GM12878 (cell line): ENCODE data around the gene FAM53B. TPM values are rescaled to one million over a fixed set of nuclear protein-coding genes. Genes with fewer than 3 reads are reported as not detected.

Source experiments
- ATAC-seq: fragments of 200-7000 bp; cut with Tn5 transposase; 3 replicates; pipeline ENCODE4 v1.9.1; 2020; ENCODE audit warnings: mild to moderate bottlenecking, moderate library complexity
- BruUV-seq: library from RNA; stranded (reverse); fragments of 400-500 nt; replicated peaks from 2 replicates; lab custom pipeline; 2021; lab: Mats Ljungman, UMichigan
- CTCF ChIA-PET: fragments of 300-600 bp; sonication (Branson Sonifier 250); formaldehyde crosslinking; extraction: SDS; loops from one replicate; lab custom pipeline; 2021; ENCODE audit warnings: inconsistent platforms; lab: Yijun Ruan, JAX
- POLR2A ChIA-PET: fragments of 350-600 bp; formaldehyde crosslinking; extraction: SDS; loops from one replicate; lab custom pipeline; 2021; ENCODE audit warnings: inconsistent platforms; lab: Charles Lee
- RAD21 ChIA-PET: fragments of 300-600 bp; sonication (Branson Sonifier 250); formaldehyde crosslinking; loops from one replicate; lab custom pipeline; 2023; ENCODE audit warnings: antibody characterized with exemption; ENCODE audit not compliant: unreplicated experiment; lab: Charles Lee
- SMC1A ChIA-PET: fragments of 300-600 bp; sonication (Branson Sonifier 250); formaldehyde crosslinking; loops from one replicate; lab custom pipeline; 2023; ENCODE audit not compliant: unreplicated experiment, uncharacterized antibody; lab: Charles Lee
- DNase-seq: peaks from one replicate; pipeline ENCODE4 v3.0.0-alpha.2; 2011; ENCODE audit warnings: low read depth, low spot score
- FAIRE-seq: peaks from 3 replicates; lab custom pipeline; 2011; peaks lifted over from hg19 to GRCh38; lab: Jason Lieb, UNC
- H2AFZ ChIP-seq: 2 replicates; pipeline ENCODE4 v1.6.0; 2011; ENCODE audit warnings: low read depth, low read length, control low read depth; ENCODE audit not compliant: control insufficient read depth
- H3K27ac ChIP-seq: 2 replicates; pipeline ENCODE4 v1.5.1; 2011; ENCODE audit warnings: control low read depth; ENCODE audit not compliant: control insufficient read depth, insufficient read depth
- H3K27me3 ChIP-seq, 2 experiments: replicated peaks in 1 of 2; 2 replicates each; pipeline versions ENCODE4 v1.6.0 to v1.6.1; 2011; ENCODE audit warnings: low read length in 1 of 2; ENCODE audit not compliant: control insufficient read depth in 2 of 2, insufficient read depth in 2 of 2
- H3K36me3 ChIP-seq, 2 experiments: 2 replicates each; pipeline ENCODE4 v1.5.1; 2011; ENCODE audit warnings: low read length in 1 of 2; ENCODE audit not compliant: control insufficient read depth in 2 of 2, insufficient read depth in 2 of 2
- H3K4me1 ChIP-seq: 2 replicates; pipeline ENCODE4 v1.6.1; 2011; ENCODE audit warnings: mild to moderate bottlenecking, low read length, moderate library complexity, mixed read lengths; ENCODE audit not compliant: control insufficient read depth, insufficient read depth
- H3K4me2 ChIP-seq: 2 replicates; pipeline ENCODE4 v1.6.0; 2011; ENCODE audit warnings: control low read depth; ENCODE audit not compliant: control insufficient read depth, insufficient read depth
- H3K4me3 ChIP-seq: fragments of 200-600 bp; sonication (generic); 2 replicates; pipeline ENCODE4 v1.5.1; 2016
- H3K79me2 ChIP-seq: 2 replicates; pipeline ENCODE4 v1.6.0; 2011; ENCODE audit warnings: low read length; ENCODE audit not compliant: control insufficient read depth, insufficient read depth
- H3K9ac ChIP-seq: 2 replicates; pipeline ENCODE4 v1.8.0; 2011; ENCODE audit warnings: low read length, control low read depth, mixed read lengths; ENCODE audit not compliant: control insufficient read depth, insufficient read depth
- H3K9me3 ChIP-seq: replicated peaks from 3 replicates; pipeline ENCODE4 v1.5.1; 2011; ENCODE audit warnings: mild to moderate bottlenecking, low read length; ENCODE audit not compliant: control insufficient read depth, insufficient read depth
- H4K20me1 ChIP-seq: 2 replicates; pipeline ENCODE4 v1.6.0; 2011; ENCODE audit not compliant: control insufficient read depth, insufficient read depth
- RCOR1 ChIP-seq: conservative IDR thresholded peaks from 2 replicates; pipeline ENCODE4 v1.6.1; 2012; ENCODE audit warnings: low read depth, low read length, improper control_type of control experiment
- SPI1 ChIP-seq: IDR thresholded peaks from 2 replicates; pipeline ENCODE4 v1.6.1; 2011; ENCODE audit warnings: low read depth, mild to moderate bottlenecking, low read length, moderate library complexity, borderline replicate concordance; ENCODE audit not compliant: insufficient read depth
- WGBS: methylation state at CpG from one replicate; pipeline ENCODE4 v1.1.6; 2016; ENCODE audit warnings: low lambda C conversion rate; ENCODE audit not compliant: insufficient replicate concordance, insufficient coverage; ENCODE audit errors: missing lambda C conversion rate; 5-methylcytosine and 5-hydroxymethylcytosine counted together
- in situ Hi-C: fragments of 300-500 bp; cut with MboI; formaldehyde crosslinking; loops from 9 replicates; pipeline ENCODE4 v1.14.3; 2018; ENCODE audit warnings: mixed read lengths
- intact Hi-C: fragments of 100-400 bp; cut with micrococcal nuclease; formaldehyde crosslinking; loops from one replicate; pipeline ENCODE4 v1.14.2; 2022; ENCODE audit not compliant: unreplicated experiment
- polyA plus RNA-seq, 11 experiments: library from polyadenylated mRNA; depleted of rRNA in 4 of 11; unstranded in 6 of 11; stranded (reverse) in 5 of 11; fragments of >200 nt; fragmentation: Nextera tagmentation in 4 of 11; fragmentation: Illumina TruSeq in 1 of 11; extraction: Ambion mirVana in 4 of 11; extraction: Trizol in 1 of 11; gene quantifications; 1 replicate in 1 of 11; 2 replicates in 10 of 11; pipeline versions ENCODE4 v1.2.1 to v1.2.3, GENCODE V29; 2011 to 2016; ENCODE audit warnings: inconsistent platforms in 2 of 11, missing spikeins in 2 of 11, low read depth in 1 of 11
- small RNA-seq: library from RNA; depleted of rRNA; stranded (forward); fragments of <200 nt; gene quantifications from one replicate; pipeline ENCODE3, GENCODE V24; 2014
- total RNA-seq, 4 experiments: library from RNA; depleted of rRNA in 3 of 4; stranded (reverse); fragments of >200 nt in 3 of 4; fragmentation: Illumina TruSeq in 1 of 4; extraction: Trizol in 1 of 4; gene quantifications; 2 replicates each; pipeline versions ENCODE4 v1.2.1 to v1.2.3, GENCODE V29; 2013 to 2021

The FAM53B gene
- total and polyA plus RNA-seq, 10 of the 15 experiments (the other 5 are each of a cell fraction or from before 2014, with no cell fraction given): 0.05 to 26.3 (median 8.1) TPM

GRCh38 chr10:124569623-124570470 lies 174.3 kb downstream of the FAM53B start:
- FAIRE-seq (no peak), DNase-seq (no peak), ATAC-seq (peak; percentile 59)
- 27% methylated on average over 11 of the region's 11 CpGs for WGBS
- no TSS peak for BruUV-seq
- Histone ChIP-seq H2AFZ (no peak overlapping the region), H3K27ac (no peak overlapping the region), H4K20me1 (no peaks in the 10 kb centered on the region), H3K4me1 (no peaks in the 10 kb centered on the region), H3K4me2 (no peak overlapping the region), H3K9ac (no peak overlapping the region), H3K27me3 (no peaks in the 10 kb centered on the region; a peak in 1 of 4 replicates), H3K36me3 (no peaks in the 10 kb centered on the region), H3K9me3 (no peaks in the 10 kb centered on the region), H3K4me3 (no peak overlapping the region), H3K79me2 (no peaks in the 10 kb centered on the region)
- in situ Hi-C loops: no loop called here
- ChIA-PET RAD21 (no interaction called here), POLR2A (no interaction called here), CTCF (no interaction called here), SMC1A (interaction anchor here (0.6 kb wide), 1 partner anchor 101 kb away, joined by 3 read pairs; no protein-coding TSS in a partner anchor)
- TF ChIP-seq RCOR1: no peak
- peak; percentile 86 for TF ChIP-seq SPI1
- intact Hi-C loops: no loop called here

Small RNAs within 50 kb of the gene (small RNA-seq; reads per million reads assigned to genes)
- gene RF00019: not detected

Other genes starting within 250 kb of the FAM53B start
- 22.2 and 25.1 TPM in 2 replicates for gene EEF1AKMT2, start 47.5 kb upstream of the FAM53B start, total RNA-seq (2014; rRNA removed)
- 23.8 and 26.2 TPM in 2 replicates for gene EEF1AKMT2, start 47.5 kb upstream of the FAM53B start, total RNA-seq (2014; rRNA removed; fragmentation: Illumina TruSeq; extraction: Trizol)
- 18.2 and 21.8 TPM in 2 replicates for gene EEF1AKMT2, start 47.5 kb upstream of the FAM53B start, total RNA-seq (2021)
- gene EEF1AKMT2, start 47.5 kb upstream of the FAM53B start, polyA plus RNA-seq (2011; rRNA removed): 24.9 and 43.1 TPM in 2 replicates
- gene EEF1AKMT2, start 47.5 kb upstream of the FAM53B start, polyA plus RNA-seq (2014; fragmentation: Illumina TruSeq; extraction: Trizol): 22.4 and 27.1 TPM in 2 replicates
- gene EEF1AKMT2, start 47.5 kb upstream of the FAM53B start, polyA plus RNA-seq (2014; fragmentation: Nextera tagmentation; extraction: Ambion mirVana): 10 to 100 TPM in 1 of 2 experiments, 1 to 10 TPM in 1; 9.1 to 12.9 TPM
- gene EEF1AKMT2, start 47.5 kb upstream of the FAM53B start, polyA plus RNA-seq (2014; rRNA removed): 18.1 and 22.1 TPM in 2 replicates
- gene EEF1AKMT2, start 47.5 kb upstream of the FAM53B start, polyA plus RNA-seq (2016; fragmentation: Nextera tagmentation; extraction: Ambion mirVana): 10 to 100 TPM; 26.2 to 29.3 TPM
- gene ABRAXAS2, start 57.4 kb upstream of the FAM53B start, total RNA-seq (2014; rRNA removed): 13.3 and 13.5 TPM in 2 replicates
- gene ABRAXAS2, start 57.4 kb upstream of the FAM53B start, total RNA-seq (2014; rRNA removed; fragmentation: Illumina TruSeq; extraction: Trizol): 18.9 and 19.7 TPM in 2 replicates
- 12.9 and 13.7 TPM in 2 replicates for gene ABRAXAS2, start 57.4 kb upstream of the FAM53B start, total RNA-seq (2021)
- 14.6 and 20.6 TPM in 2 replicates for gene ABRAXAS2, start 57.4 kb upstream of the FAM53B start, polyA plus RNA-seq (2011; rRNA removed)
- 20.2 and 24.9 TPM in 2 replicates for gene ABRAXAS2, start 57.4 kb upstream of the FAM53B start, polyA plus RNA-seq (2014; fragmentation: Illumina TruSeq; extraction: Trizol)
- gene ABRAXAS2, start 57.4 kb upstream of the FAM53B start, polyA plus RNA-seq (2014; fragmentation: Nextera tagmentation; extraction: Ambion mirVana): 1 to 10 TPM; 9.0 to 9.9 TPM
- gene ABRAXAS2, start 57.4 kb upstream of the FAM53B start, polyA plus RNA-seq (2014; rRNA removed): 9.6 and 11.7 TPM in 2 replicates
- 10 to 100 TPM; 15.9 to 16.4 TPM for gene ABRAXAS2, start 57.4 kb upstream of the FAM53B start, polyA plus RNA-seq (2016; fragmentation: Nextera tagmentation; extraction: Ambion mirVana)
- 8.2 and 9.4 TPM in 2 replicates for gene ZRANB1, start 197.7 kb upstream of the FAM53B start, total RNA-seq (2014; rRNA removed)
- gene ZRANB1, start 197.7 kb upstream of the FAM53B start, total RNA-seq (2014; rRNA removed; fragmentation: Illumina TruSeq; extraction: Trizol): 11.8 and 11.9 TPM in 2 replicates
- 8.2 and 8.4 TPM in 2 replicates for gene ZRANB1, start 197.7 kb upstream of the FAM53B start, total RNA-seq (2021)
- 8.9 and 10.7 TPM in 2 replicates for gene ZRANB1, start 197.7 kb upstream of the FAM53B start, polyA plus RNA-seq (2011; rRNA removed)
- gene ZRANB1, start 197.7 kb upstream of the FAM53B start, polyA plus RNA-seq (2014; fragmentation: Illumina TruSeq; extraction: Trizol): 8.1 and 10.1 TPM in 2 replicates
- 1 to 10 TPM; 2.2 to 2.8 TPM for gene ZRANB1, start 197.7 kb upstream of the FAM53B start, polyA plus RNA-seq (2014; fragmentation: Nextera tagmentation; extraction: Ambion mirVana)
- gene ZRANB1, start 197.7 kb upstream of the FAM53B start, polyA plus RNA-seq (2014; rRNA removed): 4.4 and 4.5 TPM in 2 replicates
- gene ZRANB1, start 197.7 kb upstream of the FAM53B start, polyA plus RNA-seq (2016; fragmentation: Nextera tagmentation; extraction: Ambion mirVana): 1 to 10 TPM; 1.7 to 4.4 TPM